ENCODE results near the gene ATP5IF1. TPM values are rescaled to one million over a fixed set of nuclear protein-coding genes. Genes with fewer than 3 reads are reported as not detected.

Gene ATP5IF1
- total and polyA plus RNA-seq, 9 of the 15 experiments (the other 6 are each of a cell fraction or from before 2014, with no cell fraction given): 292 to 1,422 (median 388) TPM

GRCh38 chr1:28258628-28259251 lies 22.8 kb downstream of the ATP5IF1 start (continued):
- TF ChIP-seq ELF2 (CRISPR knock-in tag; IDR thresholded peaks at IDR 0.05) (0 out of 2 replicates have a peak, but pooled peaks have one; percentile 23), L3MBTL2 (IDR thresholded peaks at IDR 0.05) (peak; percentile 87), ZBTB17 (CRISPR knock-in tag; IDR thresholded peaks at IDR 0.05) (peak; percentile 91), ZNF280B (CRISPR knock-in tag; IDR thresholded peaks at IDR 0.05) (no peak), PML (IDR thresholded peaks at IDR 0.05; ENCODE audit: low read length) (peak; percentile 51; the same call in 1 of the 2 replicates), ATF3 (IDR thresholded peaks at IDR 0.05) (no peak), ATF3 (CRISPR knock-in tag; conservative IDR thresholded peaks at IDR 0.05) (no peak), PHB (CRISPR knock-in tag; IDR thresholded peaks at IDR 0.05) (peak; percentile 76; the same call in 1 of the 2 replicates), HDAC3 (IDR thresholded peaks at IDR 0.05; ENCODE audit: borderline replicate concordance, partially characterized antibody) (peak; percentile 46), ARID1B (IDR thresholded peaks at IDR 0.05) (peak; percentile 60; the same call in 1 of the 2 replicates)

Data from K562 (cell line).